Heart left ventricle (tissue), 16 donors: ENCODE measurements around the gene TMEM130. TPM values are rescaled to one million over a fixed set of nuclear protein-coding genes. Genes with fewer than 3 reads are reported as not detected.
A peak's percentile ranks its signal among the peaks of the same experiment; 100 is the strongest.
"Not testable (repeated sequence)": the region's sequence is repeated elsewhere in the genome, so short reads cannot be mapped to it uniquely, and the experiment has no call there.

Source experiments
- ATAC-seq, 4 donors: fragments of 200-7000 bp; cut with Tn5 transposase; one replicate each; pipeline ENCODE4 v1.9.1; 2020 to 2022; ENCODE audit warnings: moderate library complexity in 4 of 4, mild to moderate bottlenecking in 3 of 4, moderate number of reproducible peaks in 1 of 4
- DNase-seq, 5 donors: peaks; one replicate each; pipeline ENCODE4 v3.0.0-alpha.2; 2020
- H3K27ac ChIP-seq, 12 donors: fragments of 200-600 bp; sonication (generic) in 4 of 12; one replicate each; pipeline versions ENCODE4 v1.5.0 to v1.8.0; 2016 to 2022; ENCODE audit warnings: mild to moderate bottlenecking in 2 of 12
- H3K27me3 ChIP-seq, 9 donors: fragments of 200-600 bp; sonication (generic) in 2 of 9; one replicate each; pipeline versions ENCODE4 v1.5.1 to v1.8.0; 2016 to 2022; ENCODE audit warnings: mild to moderate bottlenecking in 3 of 9
- H3K36me3 ChIP-seq, 9 donors: fragments of 200-600 bp; sonication (generic) in 2 of 9; one replicate each; pipeline versions ENCODE4 v1.5.0 to v1.8.0; 2018 to 2022; ENCODE audit warnings: mild to moderate bottlenecking in 2 of 9
- H3K4me1 ChIP-seq, 12 donors: fragments of 200-600 bp; sonication (generic) in 4 of 12; one replicate each; pipeline versions ENCODE4 v1.5.0 to v1.8.0; 2016 to 2022; ENCODE audit warnings: mild to moderate bottlenecking in 3 of 12
- H3K4me3 ChIP-seq, 12 donors: fragments of 200-600 bp; sonication (generic) in 4 of 12; one replicate each; pipeline versions ENCODE4 v1.5.0 to v1.8.0; 2017 to 2022; ENCODE audit warnings: mild to moderate bottlenecking in 9 of 12, moderate library complexity in 4 of 12
- H3K9me3 ChIP-seq, 12 donors: fragments of 200-600 bp; sonication (generic) in 4 of 12; one replicate each; pipeline versions ENCODE4 v1.5.0 to v1.8.0; 2016 to 2022; ENCODE audit warnings: mild to moderate bottlenecking in 1 of 12
- CTCF ChIP-seq, 12 donors: fragments of 200-600 bp; sonication (generic) in 4 of 12; IDR thresholded peaks; one replicate each; pipeline versions ENCODE4 v1.5.0 to v1.8.0; 2018 to 2022; ENCODE audit warnings: antibody characterized with exemption in 12 of 12, mild to moderate bottlenecking in 5 of 12
- POLR2A ChIP-seq, 2 donors: fragments of 450-650 bp; IDR thresholded peaks; one replicate each; pipeline ENCODE4 v1.6.1; 2017; ENCODE audit warnings: antibody characterized with exemption in 2 of 2, mild to moderate bottlenecking in 2 of 2, moderate library complexity in 2 of 2
- WGBS, 4 donors: extraction: QIAGEN DNeasy Blood & Tissue Kit in 2 of 4; methylation state at CpG; one replicate each; pipeline versions ENCODE4 v1.1.5 to v1.1.7; 2013 to 2018; 5-methylcytosine and 5-hydroxymethylcytosine counted together
- intact Hi-C, 10 donors: fragments of 100-400 bp; cut with DNase I; formaldehyde crosslinking; loops; one replicate each; pipeline versions ENCODE4 v1.11.1 to v1.14.2; 2022
- polyA plus RNA-seq, 2 donors: library from polyadenylated mRNA; stranded (reverse); fragments of 200-250 nt; gene quantifications; one replicate each; pipeline ENCODE4 v1.2.3, GENCODE V29; 2013
- total RNA-seq, 9 donors: library from RNA; depleted of rRNA in 2 of 9; stranded (reverse); fragments of >200 nt in 2 of 9; fragmentation: NEBNext Ultra II Directional in 3 of 9; extraction: Animal tissue kit (Norgen Biotek cat#: 25700) in 3 of 9; gene quantifications; one replicate each; pipeline versions ENCODE4 v1.1.0 to v1.2.4, GENCODE V29; 2016 to 2023
- donor health status: ischemic (EF 13 %, LVEDD 7.1; RV severe dilation, severe dysfunction).
- donor health status: healthy with polysubstance abuse.
- donor health status: DM: no; HTN: yes; CAD: no.
- donor health status: DM: no; HTN: no; CAD: no.
- donor health status: ischemic (EF 25% LVEDD 6.9; RV normal size, moderate dysfunction).
- donor health status: ischemic (EF 25% LVEDD 5.7; RV mildly dilated, moderate dysfunction).
- donor health status: healthy.
- donor health status: DM: yes; HTN: yes; CAD: no.
- donor health status: ischemic (EF 35%, LVEDD 5.7; RV mildly dilated, moderate dysfunction).
- donor health status: nonischemic (EF 11% LVEDD 7.7; RV severe dilation, severe dysfunction).
- donor health status: DM: yes; HTN: yes; CAD: no.
- donor health status: PGD.
- donor health status: ischemic (EF 29% LVEDD 5.4; RV normal size, mild dysfunction).
- donor health status: nonischemic (EF 23%, LVEDD 6.1; RV moderate dilation, normal function).

The TMEM130 gene
- total and polyA plus RNA-seq, 11 donors = 0.11 to 0.77 (median 0.20) TPM; not detected in 7

DNA sequence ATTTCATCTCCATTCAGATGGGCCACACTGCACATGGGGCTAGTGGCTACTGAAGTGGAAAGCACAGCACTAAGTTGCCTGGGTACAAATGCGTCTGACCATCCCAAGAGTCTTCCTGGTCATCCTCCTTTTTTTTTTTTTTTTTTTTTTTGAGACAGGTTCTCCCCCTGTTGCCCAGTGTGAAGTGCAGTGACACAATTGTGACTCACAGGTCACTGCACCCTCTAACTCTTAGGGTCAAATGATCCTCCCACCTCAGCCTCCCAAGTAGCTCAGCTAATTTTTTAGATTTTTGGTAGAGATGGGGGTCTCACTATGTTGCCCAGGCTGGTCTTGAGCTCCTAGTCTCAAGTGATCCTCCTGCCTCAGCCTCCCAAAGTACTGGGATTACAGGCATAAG is 5.1 kb upstream of the TMEM130 start:
- no peaks in the 10 kb centered on the region for H3K9me3 ChIP-seq
- peaks cover 0 to 28% (median 10%) of the 10 kb centered on the region in 12 donors for H3K4me1 ChIP-seq
- DNase-seq (no peak), ATAC-seq (no peak)
- no peak for TF ChIP-seq CTCF (IDR thresholded peaks at IDR 0.05)
- no peak for TF ChIP-seq POLR2A (IDR thresholded peaks at IDR 0.05)
- H3K4me3 ChIP-seq = no peak overlapping the region
- 88 to 96% (median 93%) methylated on average over 1 of the region's 1 CpG for WGBS, 4 donors
- peaks cover 0 to 23% (median 14%) of the 10 kb centered on the region in 9 donors for H3K27me3 ChIP-seq
- intact Hi-C loops = no loop called here
- H3K36me3 ChIP-seq = no peaks in the 10 kb centered on the region
- no peak overlapping the region for H3K27ac ChIP-seq

DNA sequence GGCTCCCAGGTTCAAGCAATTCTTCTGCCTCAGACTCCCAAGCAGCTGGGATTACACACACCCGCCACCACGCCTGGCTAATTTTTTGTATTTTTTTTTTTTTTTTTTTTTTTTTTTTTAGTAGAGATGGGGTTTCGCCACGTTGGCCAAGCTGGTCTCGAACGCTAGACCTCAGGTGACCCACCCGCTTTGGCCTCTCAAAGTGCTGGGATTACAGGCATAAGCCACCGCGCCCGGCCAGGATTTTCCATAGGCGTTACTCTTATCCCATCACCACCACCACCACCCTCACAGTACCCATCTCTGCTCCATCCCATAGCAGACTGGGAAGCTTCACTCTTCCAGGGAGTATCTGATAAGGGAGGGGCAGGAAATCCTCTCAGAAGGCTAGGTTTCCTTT is 3.8 kb upstream of the TMEM130 start:
- ATAC-seq, H3K9me3 ChIP-seq, H3K4me3 ChIP-seq, DNase-seq, H3K36me3 ChIP-seq, intact Hi-C loops, H3K27ac ChIP-seq: not testable (repeated sequence)
- Histone ChIP-seq H3K4me1 (peaks cover 0 to 28% (median 5%) of the 10 kb centered on the region in 12 donors), H3K27me3 (peaks cover 0 to 32% (median 21%) of the 10 kb centered on the region in 9 donors)
- WGBS, 4 donors = 70 to 83% (median 76%) methylated on average over 11 of the region's 11 CpGs

- intact Hi-C loops = no loop called here
- WGBS, 4 donors = 70 to 75% (median 75%) methylated on average over 7 of the region's 7 CpGs
- H3K4me3 ChIP-seq = no peak overlapping the region
- peaks cover 0 to 22% (median 5%) of the 10 kb centered on the region in 12 donors for H3K4me1 ChIP-seq
- no peaks in the 10 kb centered on the region for H3K9me3 ChIP-seq
- no peak for DNase-seq
- TF ChIP-seq CTCF (IDR thresholded peaks at IDR 0.05) (peak in 3 of 12 donors; percentile 19 to 21 (median 19)), POLR2A (IDR thresholded peaks at IDR 0.05) (no peak)
- peaks cover 0 to 34% (median 21%) of the 10 kb centered on the region in 9 donors for H3K27me3 ChIP-seq
- no peak overlapping the region for H3K27ac ChIP-seq
- H3K36me3 ChIP-seq = no peaks in the 10 kb centered on the region
- ATAC-seq = no peak
Observed at GRCh38 chr7:98872328-98872924, 2.6 kb upstream of the TMEM130 start.

GRCh38 chr7:98870807-98871491 is 1.1 kb upstream of the TMEM130 start:
- Histone ChIP-seq H3K27me3 (peaks cover 0 to 34% (median 21%) of the 10 kb centered on the region in 9 donors), H3K9me3 (no peaks in the 10 kb centered on the region), H3K4me3 (peak overlapping the region in 1 of 12 donors; percentile 55), H3K4me1 (peaks cover 0 to 26% (median 5%) of the 10 kb centered on the region in 12 donors), H3K27ac (no peak overlapping the region), H3K36me3 (no peaks in the 10 kb centered on the region)
- intact Hi-C loops = no loop called here
- whole genome bisulfite sequencing, 4 donors = 77 to 84% (median 83%) methylated on average over 14 to 17 of the region's 17 CpGs
- no peak for DNase-seq
- no peak for ATAC-seq
- TF ChIP-seq CTCF (IDR thresholded peaks at IDR 0.05) (no peak), POLR2A (IDR thresholded peaks at IDR 0.05) (no peak)
